ENCODE data around the gene EDN3.
"Not testable (repeated sequence)": the region's sequence is repeated elsewhere in the genome, so short reads cannot be mapped to it uniquely, and the experiment has no call there.

EDN3 gene

GRCh38 chr20:59354460-59354859, 54.0 kb downstream of the EDN3 start:
- Histone ChIP-seq H3K4me3 (ENCODE audit: insufficient read depth, low read length, poor library complexity, severe bottlenecking) (no peak overlapping the region), H3K27ac (ENCODE audit: low read depth, low read length) (no peak overlapping the region), H3K79me2 (ENCODE audit: insufficient read depth, low read length) (no peaks in the 10 kb centered on the region), H3K36me3 (ENCODE audit: low read length) (no peaks in the 10 kb centered on the region), H3K9me3 (ENCODE audit: insufficient read depth, low read length) (no peaks in the 10 kb centered on the region), H3F3A (ENCODE audit: insufficient read depth) (no peaks in the 10 kb centered on the region), H3K4me2 (ENCODE audit: low read depth, low read length, poor library complexity, severe bottlenecking) (no peak overlapping the region), H4K20me1 (ENCODE audit: low read depth, low read length) (no peaks in the 10 kb centered on the region), H2AFZ (ENCODE audit: low read depth, low read length, severe bottlenecking) (no peak overlapping the region), H3K9ac (ENCODE audit: low read length) (no peak overlapping the region), H3K27me3 (ENCODE audit: low read length) (no peaks in the 10 kb centered on the region), H3K9me2 (replicated peaks; ENCODE audit: insufficient read depth, low read length) (no peaks in the 10 kb centered on the region)
- TF ChIP-seq, protein P1, sequence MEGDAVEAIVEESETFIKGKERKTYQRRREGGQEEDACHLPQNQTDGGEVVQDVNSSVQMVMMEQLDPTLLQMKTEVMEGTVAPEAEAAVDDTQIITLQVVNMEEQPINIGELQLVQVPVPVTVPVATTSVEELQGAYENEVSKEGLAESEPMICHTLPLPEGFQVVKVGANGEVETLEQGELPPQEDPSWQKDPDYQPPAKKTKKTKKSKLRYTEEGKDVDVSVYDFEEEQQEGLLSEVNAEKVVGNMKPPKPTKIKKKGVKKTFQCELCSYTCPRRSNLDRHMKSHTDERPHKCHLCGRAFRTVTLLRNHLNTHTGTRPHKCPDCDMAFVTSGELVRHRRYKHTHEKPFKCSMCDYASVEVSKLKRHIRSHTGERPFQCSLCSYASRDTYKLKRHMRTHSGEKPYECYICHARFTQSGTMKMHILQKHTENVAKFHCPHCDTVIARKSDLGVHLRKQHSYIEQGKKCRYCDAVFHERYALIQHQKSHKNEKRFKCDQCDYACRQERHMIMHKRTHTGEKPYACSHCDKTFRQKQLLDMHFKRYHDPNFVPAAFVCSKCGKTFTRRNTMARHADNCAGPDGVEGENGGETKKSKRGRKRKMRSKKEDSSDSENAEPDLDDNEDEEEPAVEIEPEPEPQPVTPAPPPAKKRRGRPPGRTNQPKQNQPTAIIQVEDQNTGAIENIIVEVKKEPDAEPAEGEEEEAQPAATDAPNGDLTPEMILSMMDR (IDR thresholded peaks at IDR 0.05; ENCODE audit: insufficient read depth, low read length, poor library complexity, severe bottlenecking) = no peak
- TF ChIP-seq EZH2phosphoT487 (conservative IDR thresholded peaks at IDR 0.05; ENCODE audit: low read length) = no peak

DNA sequence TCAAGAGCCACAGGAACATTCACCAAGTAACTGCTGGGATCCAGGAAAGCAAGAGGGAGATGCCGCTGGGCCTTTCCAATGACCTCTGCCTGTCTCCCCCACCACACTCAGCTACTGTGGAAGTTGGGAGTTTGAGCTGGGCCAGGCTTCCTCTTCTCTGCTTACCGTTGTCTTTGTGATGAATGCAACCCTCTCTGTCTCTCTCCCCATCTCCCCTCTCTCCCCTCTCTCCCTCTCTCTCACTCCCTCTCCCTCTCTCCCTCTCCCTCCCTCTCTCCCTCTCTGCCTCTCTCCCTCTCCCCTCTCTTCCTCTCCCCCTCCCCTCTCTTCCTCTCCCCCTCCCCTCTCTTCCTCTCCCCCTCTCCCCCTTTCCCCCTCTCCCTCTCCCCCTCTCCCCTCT, 54.8 kb downstream of the EDN3 start:
- Histone ChIP-seq H4K20me1 (ENCODE audit: low read depth, low read length) (no peaks in the 10 kb centered on the region), H3K4me2 (ENCODE audit: low read depth, low read length, poor library complexity, severe bottlenecking) (no peak overlapping the region), H3K79me2 (ENCODE audit: insufficient read depth, low read length) (no peaks in the 10 kb centered on the region), H3K27me3 (ENCODE audit: low read length) (no peaks in the 10 kb centered on the region), H3K9me2 (replicated peaks; ENCODE audit: insufficient read depth, low read length) (no peaks in the 10 kb centered on the region), H3F3A (ENCODE audit: insufficient read depth) (no peaks in the 10 kb centered on the region), H3K9ac (ENCODE audit: low read length) (no peak overlapping the region), H2AFZ (ENCODE audit: low read depth, low read length, severe bottlenecking) (no peak overlapping the region), H3K27ac (ENCODE audit: low read depth, low read length) (no peak overlapping the region), H3K36me3 (ENCODE audit: low read length) (no peaks in the 10 kb centered on the region), H3K9me3 (ENCODE audit: insufficient read depth, low read length) (no peaks in the 10 kb centered on the region), H3K4me3 (ENCODE audit: insufficient read depth, low read length, poor library complexity, severe bottlenecking) (no peak overlapping the region)
- no peak for TF ChIP-seq EZH2phosphoT487 (conservative IDR thresholded peaks at IDR 0.05; ENCODE audit: low read length)
- TF ChIP-seq, protein P1 (IDR thresholded peaks at IDR 0.05; ENCODE audit: insufficient read depth, low read length, poor library complexity, severe bottlenecking) = no peak

GRCh38 chr20:59356662-59357165, 56.3 kb downstream of the EDN3 start:
- Histone ChIP-seq H3K4me3 (ENCODE audit: insufficient read depth, low read length, poor library complexity, severe bottlenecking) (no peak overlapping the region), H3K27ac (ENCODE audit: low read depth, low read length) (no peak overlapping the region), H3K9ac (ENCODE audit: low read length) (no peak overlapping the region), H3K79me2 (ENCODE audit: insufficient read depth, low read length) (no peaks in the 10 kb centered on the region), H3K9me3 (ENCODE audit: insufficient read depth, low read length) (no peaks in the 10 kb centered on the region), H3K4me2 (ENCODE audit: low read depth, low read length, poor library complexity, severe bottlenecking) (no peak overlapping the region), H3K9me2 (replicated peaks; ENCODE audit: insufficient read depth, low read length) (no peaks in the 10 kb centered on the region), H3K27me3 (ENCODE audit: low read length) (no peaks in the 10 kb centered on the region), H2AFZ (ENCODE audit: low read depth, low read length, severe bottlenecking) (no peak overlapping the region), H3K36me3 (ENCODE audit: low read length) (no peaks in the 10 kb centered on the region), H3F3A (ENCODE audit: insufficient read depth) (no peaks in the 10 kb centered on the region), H4K20me1 (ENCODE audit: low read depth, low read length) (no peaks in the 10 kb centered on the region)
- TF ChIP-seq, protein P1 (IDR thresholded peaks at IDR 0.05; ENCODE audit: insufficient read depth, low read length, poor library complexity, severe bottlenecking) = no peak
- no peak for TF ChIP-seq EZH2phosphoT487 (conservative IDR thresholded peaks at IDR 0.05; ENCODE audit: low read length)

DNA sequence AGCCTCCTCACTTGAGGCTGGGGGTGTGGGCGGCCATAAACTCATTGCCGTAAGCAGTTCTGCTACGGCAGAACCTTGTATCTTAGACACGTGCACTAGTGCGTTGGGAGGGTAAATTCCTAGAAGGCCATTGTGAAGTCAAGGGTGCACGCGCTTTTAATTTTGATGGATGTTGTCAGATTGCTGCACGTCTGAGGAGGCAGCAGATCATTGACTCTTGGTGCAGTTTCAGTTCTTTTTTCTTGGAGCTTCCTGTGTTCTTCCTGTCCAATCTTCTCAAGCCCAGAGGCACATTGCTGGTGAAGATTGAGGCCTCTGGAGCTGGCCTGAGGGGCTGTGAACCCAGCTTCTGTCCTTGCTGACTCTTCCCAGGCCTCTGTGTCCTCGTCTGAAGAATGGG, 58.4 kb downstream of the EDN3 start:
- H3K9ac ChIP-seq (ENCODE audit: low read length); H3F3A ChIP-seq (ENCODE audit: insufficient read depth); H3K9me3 ChIP-seq (ENCODE audit: insufficient read depth, low read length); H3K4me2 ChIP-seq (ENCODE audit: low read depth, low read length, poor library complexity, severe bottlenecking); H3K27ac ChIP-seq (ENCODE audit: low read depth, low read length); H3K27me3 ChIP-seq (ENCODE audit: low read length); H3K79me2 ChIP-seq (ENCODE audit: insufficient read depth, low read length); H3K36me3 ChIP-seq (ENCODE audit: low read length); H2AFZ ChIP-seq (ENCODE audit: low read depth, low read length, severe bottlenecking); H3K9me2 ChIP-seq (replicated peaks; ENCODE audit: insufficient read depth, low read length); H4K20me1 ChIP-seq (ENCODE audit: low read depth, low read length); H3K4me3 ChIP-seq (ENCODE audit: insufficient read depth, low read length, poor library complexity, severe bottlenecking): not testable (repeated sequence)
